T-helper 2 cell treated with Interferon-gamma antibody and Interleukin-4, amounts not matched to agents 5 μg/mL and 100 μg/mL, for 36 hours (primary cell): ENCODE results near the gene KLHL33.

Experiments
- DNase-seq: peaks from one replicate; pipeline ENCODE4 v3.0.0; 2021; ENCODE audit warnings: low spot score
- H3K27ac Mint-ChIP-seq: one replicate; pipeline ENCODE4 v1.8.0; 2021; ENCODE audit warnings: mild to moderate bottlenecking, mixed read lengths
- H3K27me3 Mint-ChIP-seq: one replicate; pipeline ENCODE4 v1.8.0; 2021; ENCODE audit warnings: low read depth, mixed read lengths
- H3K36me3 Mint-ChIP-seq: one replicate; pipeline ENCODE4 v1.8.0; 2021; ENCODE audit warnings: low read depth, mixed read lengths
- H3K4me1 Mint-ChIP-seq: one replicate; pipeline ENCODE4 v1.8.0; 2021; ENCODE audit warnings: low read depth, mixed read lengths
- H3K4me3 Mint-ChIP-seq: one replicate; pipeline ENCODE4 v1.8.0; 2022; ENCODE audit warnings: mild to moderate bottlenecking, moderate library complexity, mixed read lengths
- H3K9me3 Mint-ChIP-seq: one replicate; pipeline ENCODE4 v1.8.0; 2021; ENCODE audit warnings: mixed read lengths

KLHL33 gene

GRCh38 chr14:20429801-20430669, 5.9 kb downstream of the KLHL33 start:
- Mint-ChIP-seq H3K27me3 (no peaks in the 10 kb centered on the region), H3K4me3 (no peak overlapping the region), H3K4me1 (peaks cover 26% of the 10 kb centered on the region), H3K36me3 (no peaks in the 10 kb centered on the region), H3K27ac (no peak overlapping the region), H3K9me3 (no peaks in the 10 kb centered on the region)
- no peak for DNase-seq

GRCh38 chr14:20428802-20429201, 7.2 kb downstream of the KLHL33 start:
- no peak for DNase-seq
- no peaks in the 10 kb centered on the region for H3K9me3 Mint-ChIP-seq
- H3K4me1 Mint-ChIP-seq: peaks cover 28% of the 10 kb centered on the region
- peak overlapping the region; percentile 41 for H3K27ac Mint-ChIP-seq
- no peaks in the 10 kb centered on the region for H3K36me3 Mint-ChIP-seq
- no peaks in the 10 kb centered on the region for H3K27me3 Mint-ChIP-seq
- peak overlapping the region; percentile 29 for H3K4me3 Mint-ChIP-seq

- DNase-seq: no peak
- H3K27me3 Mint-ChIP-seq: no peaks in the 10 kb centered on the region
- peaks cover 28% of the 10 kb centered on the region for H3K4me1 Mint-ChIP-seq
- H3K27ac Mint-ChIP-seq: peak overlapping the region; percentile 86
- H3K36me3 Mint-ChIP-seq: no peaks in the 10 kb centered on the region
- H3K9me3 Mint-ChIP-seq: no peaks in the 10 kb centered on the region
- peak overlapping the region; percentile 57 for H3K4me3 Mint-ChIP-seq
Measured at GRCh38 chr14:20428010-20428365, 8.0 kb downstream of the KLHL33 start.

GRCh38 chr14:20427231-20428009, 8.5 kb downstream of the KLHL33 start:
- Mint-ChIP-seq H3K9me3 (no peaks in the 10 kb centered on the region), H3K36me3 (no peaks in the 10 kb centered on the region), H3K27ac (peak overlapping the region; percentile 86), H3K4me3 (peak overlapping the region; percentile 57), H3K27me3 (no peaks in the 10 kb centered on the region), H3K4me1 (peaks cover 28% of the 10 kb centered on the region)
- no peak for DNase-seq

- Mint-ChIP-seq H3K36me3 (no peaks in the 10 kb centered on the region), H3K27ac (no peak overlapping the region), H3K4me1 (peaks cover 28% of the 10 kb centered on the region), H3K4me3 (no peak overlapping the region), H3K9me3 (no peaks in the 10 kb centered on the region), H3K27me3 (no peaks in the 10 kb centered on the region)
- DNase-seq: no peak
Measured at GRCh38 chr14:20424851-20425250, 11.1 kb downstream of the KLHL33 start.

- Mint-ChIP-seq H3K4me3 (no peak overlapping the region), H3K9me3 (no peaks in the 10 kb centered on the region), H3K27me3 (no peaks in the 10 kb centered on the region), H3K4me1 (peaks cover 17% of the 10 kb centered on the region), H3K36me3 (no peaks in the 10 kb centered on the region), H3K27ac (no peak overlapping the region)
- no peak for DNase-seq
Measured at GRCh38 chr14:20422886-20423285, 13.1 kb downstream of the KLHL33 start.

- Mint-ChIP-seq H3K9me3 (no peaks in the 10 kb centered on the region), H3K4me3 (no peak overlapping the region), H3K27me3 (no peaks in the 10 kb centered on the region), H3K4me1 (peaks cover 8% of the 10 kb centered on the region), H3K36me3 (no peaks in the 10 kb centered on the region), H3K27ac (no peak overlapping the region)
- DNase-seq: no peak
Measured at GRCh38 chr14:20421267-20421666, 14.7 kb downstream of the KLHL33 start.

GRCh38 chr14:20419419-20419818, 16.5 kb downstream of the KLHL33 start:
- Mint-ChIP-seq H3K27me3 (no peaks in the 10 kb centered on the region), H3K9me3 (no peaks in the 10 kb centered on the region), H3K36me3 (no peaks in the 10 kb centered on the region), H3K4me1 (peaks cover 6% of the 10 kb centered on the region), H3K4me3 (no peak overlapping the region), H3K27ac (no peak overlapping the region)
- DNase-seq: no peak

GRCh38 chr14:20418501-20418909, 17.5 kb downstream of the KLHL33 start:
- no peaks in the 10 kb centered on the region for H3K36me3 Mint-ChIP-seq
- peaks cover 10% of the 10 kb centered on the region for H3K4me1 Mint-ChIP-seq
- H3K4me3 Mint-ChIP-seq: no peak overlapping the region
- H3K9me3 Mint-ChIP-seq: no peaks in the 10 kb centered on the region
- DNase-seq: no peak
- no peaks in the 10 kb centered on the region for H3K27me3 Mint-ChIP-seq
- H3K27ac Mint-ChIP-seq: no peak overlapping the region

- Mint-ChIP-seq H3K4me3 (no peak overlapping the region), H3K27ac (no peak overlapping the region), H3K27me3 (no peaks in the 10 kb centered on the region), H3K4me1 (peaks cover 10% of the 10 kb centered on the region), H3K9me3 (no peaks in the 10 kb centered on the region), H3K36me3 (no peaks in the 10 kb centered on the region)
- DNase-seq: no peak
Measured at GRCh38 chr14:20417250-20418186, 18.4 kb downstream of the KLHL33 start.

GRCh38 chr14:20416223-20416622, 19.7 kb downstream of the KLHL33 start:
- DNase-seq: no peak
- Mint-ChIP-seq H3K4me1 (peaks cover 18% of the 10 kb centered on the region), H3K9me3 (no peaks in the 10 kb centered on the region), H3K27me3 (no peaks in the 10 kb centered on the region), H3K27ac (no peak overlapping the region), H3K4me3 (no peak overlapping the region), H3K36me3 (no peaks in the 10 kb centered on the region)

- no peak overlapping the region for H3K4me3 Mint-ChIP-seq
Measured at GRCh38 chr14:20415782-20416206, 20.2 kb downstream of the KLHL33 start.

GRCh38 chr14:20413744-20414082, 22.3 kb downstream of the KLHL33 start:
- H3K27me3 Mint-ChIP-seq: no peaks in the 10 kb centered on the region
- H3K9me3 Mint-ChIP-seq: no peaks in the 10 kb centered on the region
- no peak for DNase-seq
- H3K36me3 Mint-ChIP-seq: no peaks in the 10 kb centered on the region
- H3K27ac Mint-ChIP-seq: peak overlapping the region; percentile 94
- H3K4me1 Mint-ChIP-seq: peaks cover 21% of the 10 kb centered on the region
- H3K4me3 Mint-ChIP-seq: peak overlapping the region; percentile 97

More at GRCh38 chr14:20415782-20416206, 20.2 kb downstream of the KLHL33 start:
- peak overlapping the region; percentile 12 for H3K27ac Mint-ChIP-seq
- no peaks in the 10 kb centered on the region for H3K27me3 Mint-ChIP-seq
- H3K4me1 Mint-ChIP-seq: peaks cover 21% of the 10 kb centered on the region
- DNase-seq: no peak
- no peaks in the 10 kb centered on the region for H3K36me3 Mint-ChIP-seq
- H3K9me3 Mint-ChIP-seq: no peaks in the 10 kb centered on the region
